Panc1 (cell line): ENCODE results near the gene FHL1. TPM values are rescaled to one million over a fixed set of nuclear protein-coding genes. Genes with fewer than 3 reads are reported as not detected.

Source experiments
- ATAC-seq: fragments of 200-7000 bp; cut with Tn5 transposase; 2 replicates; pipeline ENCODE4 v1.9.1; 2020; ENCODE audit warnings: mild to moderate bottlenecking, moderate library complexity
- Bru-seq: library from RNA; stranded (reverse); fragments of 400-500 nt; gene quantifications from one replicate; lab custom pipeline; 2021; lab: Mats Ljungman, UMichigan
- BruChase-seq, 2 experiments: library from RNA; stranded (reverse); fragments of 400-500 nt; gene quantifications; one replicate each; lab custom pipeline; 2021; lab: Mats Ljungman, UMichigan
- BruUV-seq: library from RNA; stranded (reverse); fragments of 400-500 nt; replicated peaks from 2 replicates; lab custom pipeline; 2021; lab: Mats Ljungman, UMichigan
- CTCF ChIA-PET: fragments of 300-600 bp; sonication (Branson Sonifier 250); formaldehyde crosslinking; loops from one replicate; lab custom pipeline; 2022; ENCODE audit warnings: antibody characterized with exemption; lab: Charles Lee
- POLR2A ChIA-PET: fragments of 300-600 bp; sonication (Branson Sonifier 250); formaldehyde crosslinking; loops from one replicate; lab custom pipeline; 2022; ENCODE audit warnings: antibody characterized with exemption; lab: Charles Lee
- DNase-seq: peaks from one replicate; pipeline ENCODE4 v3.0.0-alpha.2; 2010; ENCODE audit warnings: low read depth, low spot score
- H3K27ac ChIP-seq: 2 replicates; pipeline ENCODE4 v1.5.1; 2011; ENCODE audit warnings: mild to moderate bottlenecking, low read length, inconsistent platforms
- H3K27me3 ChIP-seq: fragments of 200-500 bp; sonication (Bioruptor generic); 2 replicates; pipeline ENCODE4 v1.6.0; 2014; ENCODE audit warnings: low read length, inconsistent platforms; ENCODE audit not compliant: control insufficient read depth, insufficient read depth
- H3K36me3 ChIP-seq: fragments of 200-500 bp; sonication (Bioruptor generic); 2 replicates; pipeline ENCODE4 v1.5.1; 2014; ENCODE audit warnings: inconsistent platforms, mild to moderate bottlenecking, low read length, moderate library complexity; ENCODE audit not compliant: control insufficient read depth, insufficient read depth
- H3K4me1 ChIP-seq: 2 replicates; pipeline ENCODE4 v1.5.1; 2011; ENCODE audit warnings: inconsistent platforms, mild to moderate bottlenecking, low read length, moderate library complexity; ENCODE audit not compliant: control insufficient read depth, insufficient read depth
- H3K4me3 ChIP-seq, 2 experiments: 2 replicates each; pipeline ENCODE4 v1.5.1; 2011 to 2012; ENCODE audit warnings: low read depth in 2 of 2, low read length in 2 of 2, mild to moderate bottlenecking in 2 of 2, inconsistent platforms in 1 of 2, moderate library complexity in 1 of 2
- H3K9me3 ChIP-seq: fragments of 200-500 bp; sonication (Bioruptor generic); 2 replicates; pipeline ENCODE4 v1.5.1; 2014; ENCODE audit warnings: low read depth, mild to moderate bottlenecking, inconsistent platforms, low read length, moderate library complexity; ENCODE audit not compliant: control insufficient read depth, insufficient read depth
- CTCF ChIP-seq: fragments of 450-650 bp; IDR thresholded peaks from 2 replicates; pipeline ENCODE4 v1.5.1; 2017; ENCODE audit warnings: mild to moderate bottlenecking
- POLR2AphosphoS5 ChIP-seq: IDR thresholded peaks from 2 replicates; pipeline ENCODE4 v1.6.1; 2012; ENCODE audit warnings: mild to moderate bottlenecking, low read depth, low read length, moderate library complexity
- SIN3A ChIP-seq: IDR thresholded peaks from 2 replicates; pipeline ENCODE4 v1.6.1; 2012; ENCODE audit warnings: low read depth, mild to moderate bottlenecking, low read length, moderate library complexity, borderline replicate concordance; ENCODE audit not compliant: insufficient read depth
- TCF7L2 ChIP-seq: IDR thresholded peaks from 2 replicates; pipeline ENCODE4 v1.6.1; 2011; ENCODE audit warnings: mild to moderate bottlenecking, low read depth, low read length, inconsistent platforms
- in situ Hi-C: cut with HindIII; loops from 2 replicates; pipeline ENCODE4 v1.10.0; 2016; ENCODE audit warnings: low sequenced_read_pairs, low pct_unique_long_range_greater_than_20kb
- intact Hi-C: fragments of 100-400 bp; cut with micrococcal nuclease; formaldehyde crosslinking; loops from one replicate; pipeline ENCODE4 v1.10.0; 2022; ENCODE audit not compliant: unreplicated experiment
- long read RNA-seq: library from polyadenylated mRNA; unstranded; transcript quantifications from one replicate; pipeline ENCODE4 v2.0.0, GENCODE V29; 2021; ENCODE audit not compliant: unreplicated experiment
- polyA plus RNA-seq: library from polyadenylated mRNA; unstranded; fragments of >200 nt; gene quantifications from one replicate; pipeline ENCODE4 v1.2.1, GENCODE V29; 2012; ENCODE audit warnings: missing spikeins; ENCODE audit not compliant: insufficient read length
- total RNA-seq: library from RNA; stranded (reverse); gene quantifications from one replicate; pipeline ENCODE4 v1.2.1, GENCODE V29; 2021; ENCODE audit not compliant: unreplicated experiment
- TF ChIP-seq, protein P1 (sequence below), 2 experiments: IDR thresholded peaks; 2 replicates each; pipeline ENCODE4 v1.6.1; 2011 to 2012; ENCODE audit warnings: low read depth in 2 of 2, control low read depth in 1 of 2, low read length in 1 of 2, mild to moderate bottlenecking in 1 of 2, moderate library complexity in 1 of 2; ENCODE audit not compliant: insufficient read depth in 1 of 2

The FHL1 gene
- total RNA-seq = 67.9 TPM
- polyA plus RNA-seq = 20.0 TPM
- percentile 59 among the genes with signal in this experiment for Bru-seq, nascent RNA
- BruChase-seq, experiment 1, labeled RNA remaining after a 2-hour chase = percentile 51 among the genes with signal in this experiment
- BruChase-seq, experiment 2, labeled RNA remaining after a 6-hour chase = percentile 60 among the genes with signal in this experiment
- long read RNA-seq, transcript FHL1-205 (7 exons, 2,441 nt) = major isoform, 40 of 70 reads
- long read RNA-seq, transcript FHL1-218 (6 exons, 2,878 nt) = minor isoform, 15 of 70 reads
- long read RNA-seq, partial matches to known transcripts = 3 of 70 reads
- long read RNA-seq, other reads (novel, unspliced or antisense) = 10 of 70 reads

GRCh38 chrX:136147315-136147901 is at the start of gene FHL1:
Gene FHL1 (plus strand): TSS chrX:136147533.
- no TSS peak for BruUV-seq
- in situ Hi-C loops = no loop called here
- CTCF ChIA-PET = no interaction called here
- peaks cover 4% of the 10 kb centered on the region; the same call in 1 of the 2 replicates for H3K4me1 ChIP-seq
- H3K36me3 ChIP-seq = no peaks in the 10 kb centered on the region
- ATAC-seq (peak; percentile 91), DNase-seq (no peak)
- POLR2A ChIA-PET = no interaction called here
- peak within 1 kb of the TSS; percentile 43 to 53 for H3K4me3 ChIP-seq
- intact Hi-C loops = no loop called here
- no peaks in the 10 kb centered on the region for H3K9me3 ChIP-seq
- no peak for TF ChIP-seq TCF7L2
- TF ChIP-seq POLR2AphosphoS5 = no peak
- TF ChIP-seq CTCF = no peak
- TF ChIP-seq SIN3A = no peak
- TF ChIP-seq, protein P1, sequence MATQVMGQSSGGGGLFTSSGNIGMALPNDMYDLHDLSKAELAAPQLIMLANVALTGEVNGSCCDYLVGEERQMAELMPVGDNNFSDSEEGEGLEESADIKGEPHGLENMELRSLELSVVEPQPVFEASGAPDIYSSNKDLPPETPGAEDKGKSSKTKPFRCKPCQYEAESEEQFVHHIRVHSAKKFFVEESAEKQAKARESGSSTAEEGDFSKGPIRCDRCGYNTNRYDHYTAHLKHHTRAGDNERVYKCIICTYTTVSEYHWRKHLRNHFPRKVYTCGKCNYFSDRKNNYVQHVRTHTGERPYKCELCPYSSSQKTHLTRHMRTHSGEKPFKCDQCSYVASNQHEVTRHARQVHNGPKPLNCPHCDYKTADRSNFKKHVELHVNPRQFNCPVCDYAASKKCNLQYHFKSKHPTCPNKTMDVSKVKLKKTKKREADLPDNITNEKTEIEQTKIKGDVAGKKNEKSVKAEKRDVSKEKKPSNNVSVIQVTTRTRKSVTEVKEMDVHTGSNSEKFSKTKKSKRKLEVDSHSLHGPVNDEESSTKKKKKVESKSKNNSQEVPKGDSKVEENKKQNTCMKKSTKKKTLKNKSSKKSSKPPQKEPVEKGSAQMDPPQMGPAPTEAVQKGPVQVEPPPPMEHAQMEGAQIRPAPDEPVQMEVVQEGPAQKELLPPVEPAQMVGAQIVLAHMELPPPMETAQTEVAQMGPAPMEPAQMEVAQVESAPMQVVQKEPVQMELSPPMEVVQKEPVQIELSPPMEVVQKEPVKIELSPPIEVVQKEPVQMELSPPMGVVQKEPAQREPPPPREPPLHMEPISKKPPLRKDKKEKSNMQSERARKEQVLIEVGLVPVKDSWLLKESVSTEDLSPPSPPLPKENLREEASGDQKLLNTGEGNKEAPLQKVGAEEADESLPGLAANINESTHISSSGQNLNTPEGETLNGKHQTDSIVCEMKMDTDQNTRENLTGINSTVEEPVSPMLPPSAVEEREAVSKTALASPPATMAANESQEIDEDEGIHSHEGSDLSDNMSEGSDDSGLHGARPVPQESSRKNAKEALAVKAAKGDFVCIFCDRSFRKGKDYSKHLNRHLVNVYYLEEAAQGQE (IDR thresholded peaks at IDR 0.05; ENCODE audit: insufficient read depth in 1 of 2, low read depth in 2 of 2, low read length in 1 of 2) = no peak
- peaks cover 14% of the 10 kb centered on the region for H3K27me3 ChIP-seq
- H3K27ac ChIP-seq = 0 out of 2 replicates have a peak within 1 kb of the TSS, but pooled peaks have one; percentile 45

DNA sequence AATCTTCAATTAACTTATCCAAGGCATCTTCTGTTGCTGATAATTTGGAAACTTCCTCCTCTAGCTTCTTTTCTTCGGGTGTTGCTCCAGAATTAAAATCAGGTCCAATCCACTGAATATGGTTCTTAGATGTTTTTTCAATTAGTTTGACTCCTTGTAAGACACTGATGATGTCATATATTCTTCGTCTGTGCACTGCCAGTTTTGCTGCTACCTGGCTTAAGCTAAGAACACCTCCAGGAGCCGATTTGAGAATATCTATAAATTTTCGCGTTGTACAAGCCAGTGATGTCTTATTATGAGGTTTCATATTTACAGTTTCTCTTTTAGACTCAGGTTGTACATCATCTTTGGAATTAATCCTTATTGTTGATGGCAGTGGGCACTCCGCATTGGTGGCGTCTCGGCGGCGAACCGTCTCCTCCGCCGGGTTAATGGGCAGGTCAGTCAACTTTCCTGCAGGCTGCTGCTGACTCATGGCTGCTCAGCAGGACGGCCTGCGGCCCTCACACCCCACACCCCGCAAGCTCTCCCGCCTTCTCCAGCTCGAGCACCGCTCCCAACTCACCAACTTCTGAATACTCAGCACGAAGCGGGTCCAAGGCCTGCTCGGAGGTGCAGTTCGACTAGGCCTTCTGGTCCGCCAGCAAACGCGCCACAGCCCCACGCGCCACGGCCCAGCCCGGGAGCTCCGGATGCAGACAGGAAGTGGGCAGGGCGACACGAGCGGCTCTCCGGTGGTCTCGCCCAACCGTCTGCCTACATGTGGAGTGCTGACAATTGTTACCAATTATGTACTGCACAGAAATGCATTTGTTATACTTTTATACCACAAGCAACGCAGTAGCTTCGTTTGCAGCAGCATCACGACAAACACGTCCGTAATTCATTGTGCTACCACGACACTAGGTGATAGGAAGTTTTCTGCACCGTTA is 49.2 kb upstream of the FHL1 start:
- intact Hi-C loops (no loop called here), in situ Hi-C loops (no loop called here)
- Histone ChIP-seq H3K27ac (no peak overlapping the region), H3K27me3 (no peaks in the 10 kb centered on the region), H3K36me3 (no peaks in the 10 kb centered on the region), H3K4me3 (no peak overlapping the region), H3K9me3 (no peaks in the 10 kb centered on the region), H3K4me1 (no peaks in the 10 kb centered on the region)
- BruUV-seq = no TSS peak
- TF ChIP-seq CTCF (no peak), POLR2AphosphoS5 (no peak), SIN3A (no peak), TCF7L2 (no peak)
- TF ChIP-seq, protein P1 (IDR thresholded peaks at IDR 0.05; ENCODE audit: insufficient read depth in 1 of 2, low read depth in 2 of 2, low read length in 1 of 2) = no peak
- no peak for ATAC-seq
- POLR2A ChIA-PET = no interaction called here
- CTCF ChIA-PET = no interaction called here
- DNase-seq = no peak
